Smooth muscle cell of the brain vasculature (primary cell): ENCODE results near the gene POLDIP2.

ENCODE experiments used
- DNase-seq: peaks from one replicate; pipeline ENCODE4 v3.0.0-alpha.2; 2012; ENCODE audit warnings: low read depth, low spot score

POLDIP2 gene

GRCh38 chr17:28390141-28390540 lies 32.8 kb upstream of the POLDIP2 start:
- DNase-seq: no peak

- DNase-seq: no peak
Measured at GRCh38 chr17:28388106-28388505, 30.8 kb upstream of the POLDIP2 start.

- no peak for DNase-seq
Measured at GRCh38 chr17:28386391-28386790, 29.1 kb upstream of the POLDIP2 start.

- no peak for DNase-seq
Measured at GRCh38 chr17:28385406-28385805, 28.1 kb upstream of the POLDIP2 start.

- DNase-seq: no peak
Measured at GRCh38 chr17:28385037-28385400, 27.7 kb upstream of the POLDIP2 start.

- DNase-seq: no peak
Measured at GRCh38 chr17:28384281-28385036, 27.1 kb upstream of the POLDIP2 start.

- no peak for DNase-seq
Measured at GRCh38 chr17:28381141-28381825, 24.0 kb upstream of the POLDIP2 start.

GRCh38 chr17:28379814-28380801 lies 22.8 kb upstream of the POLDIP2 start:
- DNase-seq: no peak

GRCh38 chr17:28372945-28373274 lies 15.6 kb upstream of the POLDIP2 start:
- DNase-seq: no peak

GRCh38 chr17:28372203-28372944 lies 15.0 kb upstream of the POLDIP2 start:
- DNase-seq: no peak

- peak; percentile 65 for DNase-seq
Measured at GRCh38 chr17:28371245-28372202, 14.2 kb upstream of the POLDIP2 start, which contains the start of gene SARM1. SARM1 (plus strand) TSS chr17:28371694; CDS start chr17:28372033, 339 bp downstream.

- no peak for DNase-seq
Measured at GRCh38 chr17:28370744-28371103, 13.4 kb upstream of the POLDIP2 start.

- DNase-seq: no peak
Measured at GRCh38 chr17:28370035-28370743, 12.9 kb upstream of the POLDIP2 start, which contains the start of gene VTN. VTN (minus strand) TSS chr17:28370307; CDS start chr17:28370203, 104 bp downstream.

GRCh38 chr17:28369684-28370034 lies 12.3 kb upstream of the POLDIP2 start:
- DNase-seq: no peak

- no peak for DNase-seq
Measured at GRCh38 chr17:28368915-28369683, 11.8 kb upstream of the POLDIP2 start.

GRCh38 chr17:28368306-28368831 lies 11.0 kb upstream of the POLDIP2 start:
- no peak for DNase-seq

GRCh38 chr17:28367641-28368305 lies 10.4 kb upstream of the POLDIP2 start:
- no peak for DNase-seq

GRCh38 chr17:28366605-28367004 lies 9.3 kb upstream of the POLDIP2 start:
- DNase-seq: no peak
